HG03442 (cell line): ENCODE measurements around the gene HTR2A.
"Not testable (repeated sequence)": the region's sequence is repeated elsewhere in the genome, so short reads cannot be mapped to it uniquely, and the experiment has no call there.

Source experiments
- ATAC-seq: cut with Tn5 transposase; IDR thresholded peaks from one replicate; pipeline ENCODE4 v1.9.1; 2021; ENCODE audit warnings: mild to moderate bottlenecking, moderate library complexity; ENCODE audit not compliant: unreplicated experiment

Gene HTR2A

GRCh38 chr13:46816371-46816770 is 80.5 kb downstream of the HTR2A start:
- no peak for ATAC-seq

- ATAC-seq = no peak
These were observed 84.5 kb downstream of the HTR2A start for GRCh38 chr13:46812301-46812797.

GRCh38 chr13:46810440-46810839 is 86.4 kb downstream of the HTR2A start:
- ATAC-seq = no peak

DNA sequence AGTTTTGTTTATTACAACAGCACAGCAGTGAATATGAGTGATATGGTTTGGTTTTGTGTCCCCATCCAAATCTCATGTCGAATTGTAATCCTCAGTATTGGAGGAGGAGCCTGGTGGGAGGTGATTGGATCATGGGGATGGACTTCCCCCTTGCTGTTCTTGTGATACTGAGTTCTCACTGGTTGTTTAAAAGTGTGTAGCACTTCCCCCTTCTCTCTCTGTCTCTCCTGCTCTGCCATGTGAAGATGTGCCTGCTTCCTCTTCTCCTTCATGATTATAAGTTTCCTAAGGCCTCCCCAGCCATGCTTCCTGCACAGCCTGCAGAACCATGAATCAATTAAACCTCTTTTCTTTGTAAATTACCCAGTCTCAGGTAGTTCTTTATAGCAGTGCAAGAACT is 91.9 kb downstream of the HTR2A start:
- ATAC-seq = not testable (repeated sequence)

- no peak for ATAC-seq
These were observed 92.5 kb downstream of the HTR2A start for GRCh38 chr13:46804391-46804815.

GRCh38 chr13:46803586-46803985 is 93.3 kb downstream of the HTR2A start:
- no peak for ATAC-seq

DNA sequence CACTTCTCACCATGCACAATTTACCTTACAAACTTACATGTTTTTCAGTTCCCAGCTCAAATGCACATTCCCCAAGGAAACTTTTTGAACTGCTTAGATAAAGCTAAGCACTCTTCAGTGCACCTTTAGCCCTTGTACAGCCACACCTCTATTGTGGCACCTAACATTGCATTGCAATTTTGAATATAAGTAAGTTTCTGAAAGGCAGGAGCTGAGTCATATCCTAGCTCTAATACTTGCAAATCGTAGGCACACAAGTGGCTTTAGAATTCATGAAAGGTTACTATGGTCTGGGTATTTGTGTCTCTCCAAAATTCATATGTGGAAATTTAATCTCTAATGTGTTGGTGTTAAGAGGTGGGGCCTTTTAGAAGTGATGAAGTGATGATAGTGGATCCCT is 95.0 kb downstream of the HTR2A start:
- ATAC-seq = no peak

GRCh38 chr13:46799139-46799538 is 97.7 kb downstream of the HTR2A start:
- no peak for ATAC-seq

- no peak for ATAC-seq
These were observed 99.2 kb downstream of the HTR2A start for GRCh38 chr13:46797501-46798237.

DNA sequence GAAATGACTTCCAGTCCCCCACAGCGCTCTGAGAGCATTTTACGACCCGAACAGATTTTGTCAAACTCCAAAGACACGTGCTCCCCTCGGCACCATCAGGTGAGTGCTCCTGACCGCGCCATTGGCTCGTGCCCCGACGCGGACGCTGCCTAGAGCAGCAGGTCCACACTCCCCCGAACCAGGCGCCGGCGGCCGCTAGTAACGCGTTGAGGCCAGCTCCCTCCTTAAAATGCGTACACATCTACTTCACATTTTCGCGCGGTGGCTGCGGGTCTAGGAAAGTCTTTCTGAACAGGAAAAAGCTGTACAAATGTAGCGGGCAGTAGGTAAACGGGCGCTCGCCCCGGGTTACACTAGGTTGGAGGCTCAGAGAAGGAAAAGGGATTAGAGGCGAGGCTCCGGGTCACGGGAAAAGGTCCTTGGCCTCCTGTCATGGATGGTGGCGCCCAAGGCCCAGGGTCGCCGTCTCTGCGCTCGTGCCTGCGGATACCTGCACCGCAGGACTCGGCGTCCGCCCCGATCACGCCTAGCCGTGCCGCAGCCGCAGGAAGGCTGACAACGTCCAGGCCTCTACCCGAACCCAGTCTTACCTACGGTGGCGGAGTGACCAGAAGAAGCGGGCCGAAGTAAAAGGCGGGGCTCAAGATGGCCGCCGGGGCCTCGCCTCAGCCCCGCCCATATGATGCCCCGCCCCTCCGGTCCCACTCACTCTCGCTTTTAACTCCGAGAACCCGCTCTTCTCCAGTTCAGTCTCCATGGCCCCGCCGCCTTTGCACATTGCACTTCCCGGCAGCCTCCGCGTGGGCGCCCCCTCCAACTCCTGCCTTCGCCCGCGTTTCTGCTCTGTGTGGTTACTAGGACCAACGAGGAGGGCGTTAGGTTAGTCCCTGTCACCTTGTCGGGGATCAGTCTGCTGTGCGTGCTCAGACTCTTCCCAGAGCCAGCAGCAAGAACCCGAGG is 100.1 kb downstream of the HTR2A start, which contains the start of gene ESD:
Gene ESD, minus strand, starts transcription at position 647 of the 960 bp plus-strand sequence. CDS start 5,748 bp downstream, outside the sequence.
- peak; percentile 89 for ATAC-seq

DNA sequence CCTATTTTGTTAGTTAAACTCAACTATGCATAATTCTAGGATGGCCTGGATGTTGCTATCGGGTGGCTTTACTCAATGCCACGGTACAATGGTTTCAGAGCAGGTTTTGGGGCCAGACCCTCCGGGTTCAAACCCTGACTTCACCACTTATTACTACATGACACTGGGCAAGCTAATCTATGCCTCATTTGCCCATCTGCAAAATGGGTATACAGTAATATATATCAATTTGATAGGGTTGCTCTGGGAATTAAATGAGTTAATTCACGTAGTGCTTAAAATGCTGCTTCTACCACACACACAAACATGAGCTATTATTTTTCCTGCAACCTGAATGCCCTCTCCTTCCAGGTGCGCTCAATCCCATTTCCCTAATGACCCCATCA is 100.7 kb downstream of the HTR2A start:
- no peak for ATAC-seq

GRCh38 chr13:46795321-46795720 is 101.5 kb downstream of the HTR2A start:
- no peak for ATAC-seq

DNA sequence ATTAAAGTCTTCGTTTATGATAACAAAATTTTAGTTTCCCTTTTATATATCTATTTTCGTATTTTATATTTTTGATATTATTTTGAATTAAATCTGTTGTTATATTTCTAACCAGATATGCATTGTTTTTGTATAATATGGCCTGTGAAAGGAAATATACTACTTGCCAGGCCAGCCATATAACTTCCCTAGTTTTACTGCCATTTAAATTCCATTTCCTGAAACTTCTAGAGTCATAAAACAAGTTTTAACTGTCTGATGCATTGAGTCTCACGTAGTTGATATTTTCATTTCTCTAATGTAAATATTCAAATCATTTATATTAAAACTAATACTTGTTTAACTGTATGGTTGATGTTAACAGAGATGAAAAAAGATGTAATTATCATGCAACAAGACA is 113.3 kb downstream of the HTR2A start:
- no peak for ATAC-seq

GRCh38 chr13:46782691-46783090 is 114.2 kb downstream of the HTR2A start:
- ATAC-seq = no peak

- no peak for ATAC-seq
These were observed 114.8 kb downstream of the HTR2A start for GRCh38 chr13:46782066-46782465.
